Neural crest cell (in vitro differentiated cells): ENCODE measurements around the gene CES3. TPM values are rescaled to one million over a fixed set of nuclear protein-coding genes. Genes with fewer than 3 reads are reported as not detected.

ENCODE experiments used
- DNase-seq: peaks from one replicate; pipeline ENCODE4 v3.0.0; 2021; ENCODE audit warnings: low read depth, mixed read lengths, low spot score
- H3K27ac Mint-ChIP-seq: one replicate; pipeline ENCODE4 v1.8.0; 2021; ENCODE audit warnings: mild to moderate bottlenecking, mixed read lengths; ENCODE audit not compliant: unreplicated experiment
- H3K27me3 Mint-ChIP-seq: 2 replicates; pipeline ENCODE4 v1.8.0; 2021; ENCODE audit warnings: low read depth, mild to moderate bottlenecking, mixed read lengths
- H3K36me3 Mint-ChIP-seq: 2 replicates; pipeline ENCODE4 v1.8.0; 2021; ENCODE audit warnings: low read depth, mild to moderate bottlenecking, mixed read lengths
- H3K4me1 Mint-ChIP-seq: 2 replicates; pipeline ENCODE4 v1.8.0; 2021; ENCODE audit warnings: mixed read lengths
- H3K4me3 Mint-ChIP-seq: one replicate; pipeline ENCODE4 v1.8.0; 2021; ENCODE audit warnings: mild to moderate bottlenecking, mixed read lengths
- H3K9me3 Mint-ChIP-seq: 2 replicates; pipeline ENCODE4 v1.8.0; 2021; ENCODE audit warnings: mixed read lengths
- CTCF ChIP-seq: fragments of 200-600 bp; sonication (generic); conservative IDR thresholded peaks from 2 replicates; pipeline ENCODE4 v1.5.0; 2021; ENCODE audit warnings: antibody characterized with exemption, mild to moderate bottlenecking
- total RNA-seq: library from RNA; stranded (reverse); gene quantifications from 2 replicates; pipeline ENCODE4 v1.2.1, GENCODE V29; 2021

The CES3 gene
- total RNA-seq, 1 donor from 2014 or later: 3.2 TPM

GRCh38 chr16:66996983-66997358 lies 35.9 kb downstream of the CES3 start:
- TF ChIP-seq CTCF: no peak
- H3K27ac Mint-ChIP-seq: no peak overlapping the region
- H3K4me1 Mint-ChIP-seq: peaks cover 7% of the 10 kb centered on the region
- H3K27me3 Mint-ChIP-seq: peaks cover 40% of the 10 kb centered on the region
- H3K9me3 Mint-ChIP-seq: no peaks in the 10 kb centered on the region
- no peaks in the 10 kb centered on the region for H3K36me3 Mint-ChIP-seq
- H3K4me3 Mint-ChIP-seq: no peak overlapping the region
- no peak for DNase-seq

- TF ChIP-seq CTCF: no peak
- Mint-ChIP-seq H3K27me3 (peaks cover 56% of the 10 kb centered on the region), H3K9me3 (no peaks in the 10 kb centered on the region), H3K27ac (no peak overlapping the region), H3K4me3 (peak overlapping the region; percentile 82), H3K4me1 (peaks cover 7% of the 10 kb centered on the region), H3K36me3 (no peaks in the 10 kb centered on the region)
- DNase-seq: peak; percentile 16
These were observed 39.6 kb downstream of the CES3 start for GRCh38 chr16:67000384-67001351.

GRCh38 chr16:67001726-67002125 lies 40.7 kb downstream of the CES3 start:
- Mint-ChIP-seq H3K9me3 (no peaks in the 10 kb centered on the region), H3K4me1 (peaks cover 7% of the 10 kb centered on the region), H3K4me3 (peak overlapping the region; percentile 9), H3K27ac (no peak overlapping the region), H3K27me3 (peaks cover 56% of the 10 kb centered on the region), H3K36me3 (no peaks in the 10 kb centered on the region)
- no peak for DNase-seq
- no peak for TF ChIP-seq CTCF

- TF ChIP-seq CTCF: no peak
- H3K4me3 Mint-ChIP-seq: no peak overlapping the region
- DNase-seq: no peak
- H3K36me3 Mint-ChIP-seq: no peaks in the 10 kb centered on the region
- no peak overlapping the region for H3K27ac Mint-ChIP-seq
- H3K9me3 Mint-ChIP-seq: no peaks in the 10 kb centered on the region
- H3K4me1 Mint-ChIP-seq: no peaks in the 10 kb centered on the region
- H3K27me3 Mint-ChIP-seq: peaks cover 15% of the 10 kb centered on the region
These were observed 46.0 kb downstream of the CES3 start for GRCh38 chr16:67006930-67007658.

GRCh38 chr16:67009158-67009557 lies 48.1 kb downstream of the CES3 start:
- H3K4me1 Mint-ChIP-seq: no peaks in the 10 kb centered on the region
- H3K4me3 Mint-ChIP-seq: no peak overlapping the region
- no peak for DNase-seq
- no peaks in the 10 kb centered on the region for H3K9me3 Mint-ChIP-seq
- no peak for TF ChIP-seq CTCF
- peaks cover 7% of the 10 kb centered on the region for H3K27me3 Mint-ChIP-seq
- no peak overlapping the region for H3K27ac Mint-ChIP-seq
- H3K36me3 Mint-ChIP-seq: no peaks in the 10 kb centered on the region
